HFFc6 (cell line): ENCODE data around the gene CENPO. TPM values are rescaled to one million over a fixed set of nuclear protein-coding genes. Genes with fewer than 3 reads are reported as not detected.

ENCODE experiments used
- DNase-seq: peaks from one replicate; pipeline ENCODE4 v3.0.0-alpha.2; 2018
- H3K27ac Mint-ChIP-seq: 2 replicates; pipeline ENCODE4 v1.8.0; 2020; ENCODE audit warnings: mild to moderate bottlenecking, mixed read lengths
- H3K27me3 Mint-ChIP-seq: 2 replicates; pipeline ENCODE4 v1.8.0; 2021; ENCODE audit warnings: mild to moderate bottlenecking, moderate library complexity, mixed read lengths; ENCODE audit not compliant: insufficient read depth
- H3K36me3 Mint-ChIP-seq: 2 replicates; pipeline ENCODE4 v1.8.0; 2021; ENCODE audit warnings: low read depth, mixed read lengths
- H3K4me1 Mint-ChIP-seq: 2 replicates; pipeline ENCODE4 v1.8.0; 2020; ENCODE audit warnings: low read depth, mixed read lengths
- H3K4me3 Mint-ChIP-seq: 2 replicates; pipeline ENCODE4 v1.8.0; 2020; ENCODE audit warnings: mild to moderate bottlenecking, moderate library complexity, mixed read lengths
- H3K9me3 Mint-ChIP-seq: 2 replicates; pipeline ENCODE4 v1.8.0; 2020; ENCODE audit warnings: mild to moderate bottlenecking, mixed read lengths
- total RNA-seq, 6 experiments: library from RNA; stranded (reverse); fragmentation: NEBNext Ultra II Directional; extraction: Animal tissue kit (Norgen Biotek cat#: 25700); gene quantifications; 2 replicates in 1 of 6; 3 replicates in 5 of 6; pipeline ENCODE4 v1.2.3, GENCODE V29; 2021
- TF ChIP-seq, protein P1 (sequence below): fragments of 200-600 bp; sonication (generic); IDR thresholded peaks from 2 replicates; pipeline ENCODE4 v1.5.0; 2021; ENCODE audit warnings: antibody characterized with exemption, mild to moderate bottlenecking

Gene CENPO
- total RNA-seq, 6 experiments from 2014 or later, result 19.1 to 28.7 (median 24.7) TPM

DNA sequence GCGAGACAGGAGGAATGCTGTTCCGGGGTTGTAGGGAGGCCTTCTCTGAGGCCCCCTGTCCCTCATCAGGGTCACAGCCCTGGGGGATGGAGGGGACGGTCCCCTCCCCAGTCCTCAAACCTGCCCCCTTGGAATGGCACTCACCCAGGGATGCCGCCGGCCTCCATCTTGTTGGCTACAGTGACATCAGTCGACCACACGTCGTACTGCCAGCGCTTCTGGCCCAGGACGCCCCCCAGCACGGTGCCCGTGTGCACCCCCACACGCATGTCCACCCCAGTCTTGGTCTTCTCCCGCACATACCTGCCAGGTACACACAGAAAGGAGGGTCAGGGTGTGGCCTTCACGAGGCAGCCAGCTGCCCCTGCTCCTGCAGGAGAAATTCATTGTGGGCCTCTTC, 46.5 kb downstream of the CENPO start:
- TF ChIP-seq, protein P1, sequence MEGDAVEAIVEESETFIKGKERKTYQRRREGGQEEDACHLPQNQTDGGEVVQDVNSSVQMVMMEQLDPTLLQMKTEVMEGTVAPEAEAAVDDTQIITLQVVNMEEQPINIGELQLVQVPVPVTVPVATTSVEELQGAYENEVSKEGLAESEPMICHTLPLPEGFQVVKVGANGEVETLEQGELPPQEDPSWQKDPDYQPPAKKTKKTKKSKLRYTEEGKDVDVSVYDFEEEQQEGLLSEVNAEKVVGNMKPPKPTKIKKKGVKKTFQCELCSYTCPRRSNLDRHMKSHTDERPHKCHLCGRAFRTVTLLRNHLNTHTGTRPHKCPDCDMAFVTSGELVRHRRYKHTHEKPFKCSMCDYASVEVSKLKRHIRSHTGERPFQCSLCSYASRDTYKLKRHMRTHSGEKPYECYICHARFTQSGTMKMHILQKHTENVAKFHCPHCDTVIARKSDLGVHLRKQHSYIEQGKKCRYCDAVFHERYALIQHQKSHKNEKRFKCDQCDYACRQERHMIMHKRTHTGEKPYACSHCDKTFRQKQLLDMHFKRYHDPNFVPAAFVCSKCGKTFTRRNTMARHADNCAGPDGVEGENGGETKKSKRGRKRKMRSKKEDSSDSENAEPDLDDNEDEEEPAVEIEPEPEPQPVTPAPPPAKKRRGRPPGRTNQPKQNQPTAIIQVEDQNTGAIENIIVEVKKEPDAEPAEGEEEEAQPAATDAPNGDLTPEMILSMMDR, result no peak; the same call in 1 of the 2 replicates
- no peaks in the 10 kb centered on the region for H3K9me3 Mint-ChIP-seq
- H3K4me1 Mint-ChIP-seq, result peaks cover 16% of the 10 kb centered on the region
- H3K27me3 Mint-ChIP-seq, result no peaks in the 10 kb centered on the region; the same call in 1 of the 2 replicates
- no peak overlapping the region for H3K27ac Mint-ChIP-seq
- H3K4me3 Mint-ChIP-seq, result no peak overlapping the region
- H3K36me3 Mint-ChIP-seq, result peaks cover 3% of the 10 kb centered on the region; the same call in 1 of the 2 replicates
- no peak for DNase-seq

DNA sequence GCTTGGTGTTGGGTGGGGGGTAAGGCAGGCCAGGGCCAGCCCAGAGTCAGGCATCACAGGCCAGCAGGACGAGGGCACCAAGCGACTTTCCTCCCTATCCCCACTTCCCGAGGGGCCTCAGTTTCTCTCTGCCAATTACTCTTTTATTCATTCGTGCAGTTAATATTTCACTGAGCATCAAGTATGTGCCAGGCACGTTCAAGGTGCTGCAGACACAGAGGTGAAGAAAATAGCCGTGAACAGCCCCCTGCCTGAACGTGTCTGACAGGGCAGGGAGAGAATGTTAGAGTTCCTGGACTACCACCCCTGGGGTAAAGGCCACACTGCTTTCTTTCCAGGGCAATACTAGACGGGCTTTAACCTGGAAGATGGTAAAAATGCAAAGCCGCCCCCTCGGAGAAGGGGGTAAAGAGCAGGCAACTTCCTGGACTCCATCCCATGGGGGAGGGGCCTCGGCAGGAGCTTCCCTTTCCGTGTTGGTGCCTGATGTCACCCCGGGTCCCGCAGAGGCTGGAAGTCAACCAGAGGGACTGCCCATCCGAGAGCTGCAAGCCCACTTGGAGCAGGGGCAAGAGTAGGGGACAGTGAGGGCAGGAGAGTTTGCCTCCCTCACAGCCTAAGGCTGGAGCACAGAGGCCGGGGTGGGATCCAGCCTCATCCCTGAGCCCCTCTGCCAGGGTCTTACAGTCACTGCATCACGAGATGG, 47.1 kb downstream of the CENPO start:
- no peak for DNase-seq
- H3K27ac Mint-ChIP-seq, result no peak overlapping the region

DNA sequence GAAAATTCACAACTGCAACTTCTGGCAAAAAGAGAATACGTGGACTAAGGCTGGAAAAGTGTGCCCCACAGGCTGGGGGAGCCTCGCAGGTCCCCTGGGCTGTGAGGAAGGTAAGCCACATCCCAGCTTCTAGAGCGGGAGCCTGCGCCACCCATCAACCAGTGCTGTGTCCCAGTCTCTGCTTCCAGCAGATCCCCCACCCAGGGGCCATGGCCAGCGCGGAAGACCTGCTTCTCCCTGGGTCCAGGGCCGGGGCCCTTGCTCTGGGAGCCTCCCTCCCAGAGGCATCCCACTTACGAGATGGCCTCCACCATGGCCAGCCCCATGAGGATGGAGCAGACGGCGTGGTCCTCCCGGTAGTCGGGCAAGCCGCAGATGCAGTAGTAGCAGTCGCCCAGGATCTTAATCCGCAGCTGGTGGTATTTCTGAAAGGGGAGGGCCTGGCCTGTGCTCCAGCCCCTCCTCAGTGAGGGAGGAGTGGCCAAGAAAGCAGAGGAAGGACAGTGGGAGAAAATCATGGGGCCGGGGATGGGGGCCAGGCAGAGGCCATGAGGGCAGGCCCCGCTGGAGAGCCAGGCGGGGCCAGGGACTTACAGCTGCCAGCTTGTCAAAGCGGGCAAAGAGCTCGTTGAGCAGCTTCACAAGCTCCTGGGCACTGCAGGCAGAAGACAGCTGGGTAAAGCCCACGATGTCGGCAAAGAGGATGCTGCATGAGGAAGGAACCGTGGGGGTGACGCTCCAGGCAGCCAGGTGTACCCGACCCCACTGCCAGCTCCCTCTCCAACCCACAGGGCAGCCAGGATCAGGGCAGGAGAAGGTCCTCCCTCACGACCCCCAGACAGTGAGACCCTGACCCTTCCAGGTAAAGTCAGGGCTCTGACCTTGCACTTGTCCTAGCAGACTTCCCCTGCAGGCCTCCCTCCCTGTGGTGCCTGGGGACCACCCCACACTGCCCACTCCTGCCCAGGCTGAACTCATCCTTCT, 48.0 kb downstream of the CENPO start:
- Mint-ChIP-seq H3K27ac (no peak overlapping the region), H3K27me3 (no peaks in the 10 kb centered on the region; the same call in 1 of the 2 replicates), H3K4me1 (peaks cover 2% of the 10 kb centered on the region), H3K36me3 (no peaks in the 10 kb centered on the region; the same call in 1 of the 2 replicates), H3K4me3 (no peak overlapping the region), H3K9me3 (no peaks in the 10 kb centered on the region)
- TF ChIP-seq, protein P1, result no peak
- DNase-seq, result no peak

More for the DNA sequence above, 47.1 kb downstream of the CENPO start:
- Mint-ChIP-seq H3K36me3 (peaks cover 2% of the 10 kb centered on the region; the same call in 1 of the 2 replicates), H3K4me3 (no peak overlapping the region), H3K27me3 (no peaks in the 10 kb centered on the region; the same call in 1 of the 2 replicates), H3K9me3 (no peaks in the 10 kb centered on the region), H3K4me1 (peaks cover 11% of the 10 kb centered on the region)
- TF ChIP-seq, protein P1, result peak; percentile 18; the same call in 1 of the 2 replicates

DNA sequence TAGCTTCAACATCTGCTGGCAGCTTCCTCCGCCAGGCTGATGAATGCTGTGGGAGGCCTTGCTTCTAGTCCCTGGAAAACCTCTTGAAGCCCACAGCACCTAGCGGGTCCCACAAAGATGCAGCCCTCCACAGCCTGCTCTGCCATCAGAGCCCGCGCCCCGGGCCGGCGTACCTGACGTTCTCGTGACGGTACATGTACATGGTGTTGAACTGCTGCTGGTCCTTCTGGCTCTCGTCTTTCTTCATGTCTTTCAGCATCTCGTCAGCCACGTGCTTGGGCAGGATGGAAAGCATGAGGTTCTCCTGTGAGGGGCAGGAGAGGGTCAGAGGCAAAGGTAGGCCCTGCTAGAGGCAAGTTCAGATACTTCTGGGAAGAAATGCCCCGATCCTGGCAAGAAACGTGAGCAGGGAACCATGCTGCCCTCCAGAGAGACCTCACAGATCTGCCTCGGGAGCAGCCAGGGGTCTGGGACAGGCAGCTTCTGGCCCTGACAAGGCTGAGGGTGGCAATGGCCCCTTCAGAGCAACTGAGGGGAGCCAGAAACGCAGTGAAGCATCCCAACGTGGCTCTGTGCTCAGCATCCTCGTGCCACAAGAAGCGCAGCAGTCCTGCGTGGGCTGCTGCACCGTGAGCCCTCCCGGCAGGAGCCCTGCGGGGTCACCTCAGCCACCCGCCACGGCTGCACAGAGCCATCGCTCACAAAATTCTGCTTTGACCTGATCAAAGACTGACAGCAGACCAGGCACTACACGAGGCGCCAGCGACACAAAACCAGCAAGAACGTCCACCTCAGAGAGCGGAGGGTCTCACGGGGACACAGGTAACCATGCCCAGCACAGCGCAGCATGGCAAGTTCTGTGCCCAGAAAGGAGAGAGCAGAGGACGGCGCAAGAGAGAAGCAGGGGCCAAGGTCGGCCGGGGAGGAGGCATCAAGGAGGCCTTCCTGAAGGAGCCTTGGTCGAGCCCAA, 49.1 kb downstream of the CENPO start:
- Mint-ChIP-seq H3K4me1 (no peaks in the 10 kb centered on the region), H3K27me3 (no peaks in the 10 kb centered on the region; the same call in 1 of the 2 replicates), H3K9me3 (no peaks in the 10 kb centered on the region), H3K27ac (no peak overlapping the region), H3K4me3 (no peak overlapping the region), H3K36me3 (no peaks in the 10 kb centered on the region; the same call in 1 of the 2 replicates)
- TF ChIP-seq, protein P1, result no peak
- no peak for DNase-seq
